ENCODE data around the gene AMPD1.

The AMPD1 gene

DNA sequence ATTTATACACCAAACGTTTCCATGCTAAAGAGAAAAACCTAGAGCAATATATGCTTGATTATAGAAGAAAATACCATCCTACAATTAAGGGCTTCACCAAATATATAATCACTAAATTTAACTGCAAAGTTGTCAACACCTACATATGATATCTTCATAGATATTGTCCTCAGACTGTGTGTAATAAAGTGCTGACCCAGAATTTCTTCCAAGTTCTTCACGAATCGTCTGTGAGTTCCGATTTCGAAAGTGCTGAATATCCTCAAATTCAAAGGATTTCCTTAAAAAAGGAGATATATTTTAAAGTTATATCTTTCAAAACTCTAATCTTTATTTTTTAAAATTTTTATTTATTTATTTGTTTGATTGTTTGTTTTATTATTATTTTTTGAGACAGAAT is 72.0 kb downstream of the AMPD1 start:
- DNase-seq = no peak

Measured in CD4-positive, alpha-beta T cell treated with Interleukin-1 beta for 1 hour (primary cell).